GM18907 (cell line): ENCODE results near the gene CCDC85C.

Experiments
- ATAC-seq: cut with Tn5 transposase; IDR thresholded peaks from one replicate; pipeline ENCODE4 v1.9.1; 2021; ENCODE audit warnings: mild to moderate bottlenecking, moderate library complexity; ENCODE audit not compliant: unreplicated experiment

The CCDC85C gene

DNA sequence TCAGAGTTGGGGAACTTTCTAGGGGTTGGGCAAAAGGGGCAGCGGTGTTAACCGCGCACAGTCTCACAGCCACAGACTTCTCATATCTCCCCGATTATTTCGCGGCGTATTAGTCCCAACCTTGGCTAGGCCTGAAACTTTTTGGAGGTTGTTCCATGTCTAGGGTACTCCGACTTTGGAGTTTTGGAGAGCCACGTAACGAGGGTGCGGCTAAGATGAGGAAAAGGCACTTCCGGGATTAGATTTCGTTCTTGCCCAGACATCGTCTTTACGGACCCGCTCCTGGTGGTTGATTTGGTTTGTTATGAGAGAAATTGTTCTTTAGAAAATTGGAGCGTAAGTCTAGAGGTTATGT is 122.3 kb downstream of the CCDC85C start:
- no peak for ATAC-seq

DNA sequence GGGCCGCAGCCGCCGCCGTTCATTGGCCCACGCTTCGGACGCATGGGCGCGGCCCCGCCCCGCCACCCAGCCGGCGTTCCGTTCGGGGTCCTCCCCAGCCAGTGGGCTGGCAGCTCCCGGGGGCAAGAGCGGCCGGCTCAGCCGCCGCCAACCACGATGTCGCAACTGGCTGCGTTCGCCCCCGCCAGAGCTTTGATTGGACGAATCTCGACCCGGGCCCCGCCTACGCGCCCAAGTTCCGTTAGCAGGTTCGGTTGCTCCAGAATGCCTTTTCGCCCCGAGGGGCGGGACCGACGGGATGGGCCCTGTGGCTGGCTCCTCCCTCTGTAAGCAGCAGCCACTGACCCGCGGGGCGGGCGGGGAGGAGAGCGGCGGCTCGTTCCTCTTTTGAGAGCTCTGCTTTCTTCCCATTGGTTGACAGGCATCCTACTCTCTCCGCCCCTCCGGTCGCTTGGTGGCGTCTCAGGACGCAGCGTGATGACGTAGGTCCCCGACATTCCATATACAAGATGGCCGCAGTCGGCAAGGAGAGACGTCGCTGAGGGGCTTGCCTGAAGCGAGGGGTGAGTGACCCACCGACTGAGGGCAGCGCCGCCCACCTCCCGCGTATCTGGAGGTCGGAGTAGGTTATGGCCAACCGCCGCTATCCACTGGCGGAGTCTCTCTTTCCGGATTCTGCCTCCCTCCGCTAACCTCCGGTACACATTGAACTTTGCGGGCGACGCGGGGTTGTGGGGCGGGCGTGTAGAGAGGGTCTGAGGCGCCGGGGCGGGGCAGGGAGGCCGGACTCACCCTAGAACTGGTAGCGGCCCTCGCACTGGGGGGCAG is 122.9 kb downstream of the CCDC85C start, which contains the start of gene CCNK:
Gene CCNK, plus strand, starts transcription at position 493 of the 828 bp plus-strand sequence. CDS start 11,269 bp downstream, outside the sequence.
- peak; percentile 91 for ATAC-seq

DNA sequence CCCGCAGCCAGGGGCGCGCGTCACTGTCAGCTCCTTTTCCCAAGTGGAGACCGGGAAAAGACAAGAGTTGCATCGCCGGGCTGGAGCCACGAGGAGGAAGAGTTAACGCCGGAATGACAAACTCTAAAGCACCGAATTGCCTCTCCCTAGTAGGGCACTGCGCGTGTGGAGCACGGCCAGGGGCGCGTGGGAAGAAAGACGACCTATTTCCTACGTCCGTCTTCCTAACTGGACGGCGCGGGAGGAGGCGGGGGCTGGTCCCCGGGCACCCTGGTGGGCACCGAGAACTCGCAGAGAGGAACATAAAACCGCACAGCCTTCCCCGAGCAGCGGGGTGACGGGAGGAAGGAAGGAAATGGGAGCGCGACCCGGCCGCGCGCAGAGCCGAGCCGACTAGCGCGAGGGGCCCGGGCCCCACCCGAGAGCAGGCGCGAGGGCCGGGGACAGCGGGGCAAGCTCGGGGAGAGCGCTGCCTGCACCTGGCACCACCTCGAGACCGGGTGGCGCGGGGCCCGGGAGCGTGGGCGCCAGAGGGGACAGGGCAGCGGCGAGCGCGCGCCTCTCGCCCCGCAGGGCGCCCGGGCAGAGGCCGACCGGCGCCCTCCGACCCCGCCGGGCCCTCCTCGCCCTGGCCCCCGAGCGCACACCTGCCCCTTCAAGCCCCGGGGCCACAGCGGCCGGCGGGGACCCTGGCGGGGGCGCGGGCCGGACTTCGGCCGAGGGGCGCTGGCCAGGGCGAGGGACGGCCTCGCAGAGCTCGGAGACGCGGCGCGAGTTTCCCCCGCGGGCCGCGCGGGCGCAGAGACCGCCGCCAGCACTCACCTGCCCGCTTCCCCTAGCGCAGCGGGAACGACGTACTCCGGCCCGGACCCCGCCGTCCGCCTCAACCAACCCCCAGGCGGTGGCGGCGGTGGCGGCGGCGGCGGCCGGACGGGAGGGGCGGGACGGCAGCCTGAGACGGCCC is 123.8 kb downstream of the CCDC85C start, which contains the start of gene SETD3:
Gene SETD3, minus strand, starts transcription at position 954 of the 964 bp plus-strand sequence. CDS start 15,054 bp downstream, outside the sequence.
- peak; percentile 9 for ATAC-seq

DNA sequence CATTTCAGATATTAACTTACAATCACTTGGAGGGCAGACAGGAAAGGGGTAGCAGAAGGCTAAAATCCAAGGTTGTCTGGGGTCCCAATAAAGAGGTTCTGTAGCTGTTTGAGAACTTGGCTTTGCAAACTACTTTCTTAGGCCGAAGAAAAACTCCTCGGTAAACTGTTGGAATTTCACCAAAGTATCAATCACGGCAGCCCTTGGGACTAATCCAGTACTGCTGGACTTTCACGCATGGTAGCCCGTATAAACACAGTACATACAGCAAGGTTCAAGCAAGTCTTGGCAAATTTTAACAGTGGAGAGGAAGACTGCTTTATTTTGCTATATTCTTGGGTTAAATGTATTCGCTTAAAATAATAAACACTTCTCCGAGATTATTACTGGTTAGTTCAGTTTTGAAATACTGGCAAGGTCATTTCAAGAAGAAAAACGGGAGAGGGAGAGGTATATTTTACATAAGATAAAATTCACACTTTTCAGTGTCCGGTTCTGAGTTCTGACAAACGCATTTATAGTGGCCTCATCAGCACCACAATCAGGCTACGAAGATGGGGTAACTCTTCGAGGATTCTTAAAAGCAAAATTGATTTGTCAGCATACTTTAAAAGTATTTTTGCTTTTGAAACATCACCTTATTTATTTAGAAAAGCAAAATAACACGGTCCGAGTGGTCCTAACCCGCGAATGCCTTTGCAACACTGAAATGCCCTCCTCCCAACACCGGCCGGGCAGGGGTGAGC is 124.7 kb downstream of the CCDC85C start:
- ATAC-seq: no peak

DNA sequence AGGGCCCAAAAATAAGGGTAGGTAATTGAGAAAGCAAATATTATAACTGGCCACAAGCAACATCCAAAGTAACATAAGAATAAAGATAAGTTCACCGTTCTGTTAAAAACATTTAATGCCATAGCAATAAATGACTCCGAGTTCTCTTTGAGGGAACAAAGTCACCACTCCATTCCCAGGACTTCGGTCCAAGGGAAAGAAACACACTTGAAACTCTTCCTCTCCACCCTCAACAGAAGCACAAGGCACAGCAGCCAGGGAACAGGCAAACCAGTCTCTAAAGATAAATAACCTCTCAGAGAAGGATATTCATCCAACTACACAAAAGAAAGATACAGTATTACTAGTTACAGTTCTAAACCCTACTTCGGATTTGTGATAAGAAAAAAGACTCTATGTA is 125.9 kb downstream of the CCDC85C start:
- no peak for ATAC-seq

DNA sequence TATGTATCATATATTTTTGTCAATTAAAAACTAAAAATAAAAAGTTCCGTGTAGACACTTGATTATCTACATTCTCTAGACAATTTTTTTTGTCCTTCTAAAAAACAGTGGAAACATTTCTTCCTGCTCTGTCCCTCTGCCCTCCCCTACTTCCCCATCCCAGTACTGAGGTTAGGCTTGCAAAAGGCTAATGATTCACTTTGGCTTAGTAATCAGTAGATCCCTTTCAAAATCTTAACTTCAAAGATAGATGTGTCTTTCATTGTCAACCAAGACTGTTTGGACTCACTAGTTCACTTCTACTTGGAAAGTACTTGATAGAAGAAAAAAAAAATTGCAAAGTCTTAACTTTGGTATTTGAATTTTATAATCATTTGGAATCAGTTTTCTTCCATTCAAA is 127.1 kb downstream of the CCDC85C start:
- no peak for ATAC-seq

DNA sequence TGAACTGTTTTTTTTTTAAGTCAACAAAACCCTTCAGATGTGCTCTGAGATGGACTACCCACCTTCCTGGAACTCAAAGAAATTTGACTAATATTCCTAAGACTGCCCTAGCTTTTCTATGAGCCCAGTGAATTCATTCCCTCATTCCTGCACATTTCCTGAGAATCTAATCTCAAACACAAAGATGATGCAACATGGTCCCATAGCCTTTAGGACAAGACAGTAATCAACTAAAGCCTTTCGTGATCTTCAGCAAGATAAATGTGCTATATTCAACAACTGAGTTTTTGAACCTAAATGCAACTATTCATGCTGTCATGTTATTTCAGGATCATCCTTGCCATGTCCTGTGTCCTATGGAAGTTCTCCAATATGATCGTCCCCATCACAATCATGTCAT is 128.3 kb downstream of the CCDC85C start:
- ATAC-seq: no peak

DNA sequence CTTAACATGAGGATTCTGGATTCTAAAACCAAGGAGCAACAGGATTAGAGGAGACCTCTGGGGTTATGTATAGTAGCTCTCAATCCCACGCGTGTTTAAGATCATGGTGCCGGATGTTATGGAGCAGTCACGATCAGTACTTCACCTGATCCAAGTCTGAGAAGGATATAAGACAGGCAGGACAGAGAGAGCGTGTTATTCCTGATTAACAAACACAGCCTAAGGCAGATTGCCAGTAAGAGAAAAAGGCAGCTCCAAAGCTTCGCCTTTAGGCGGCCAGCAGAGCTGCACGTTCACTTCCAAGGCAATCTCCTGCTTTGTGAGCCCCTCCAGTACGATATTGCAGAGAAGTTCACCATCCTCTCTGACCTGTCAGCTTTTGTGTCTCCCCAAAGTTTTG is 128.8 kb downstream of the CCDC85C start:
- no peak for ATAC-seq

DNA sequence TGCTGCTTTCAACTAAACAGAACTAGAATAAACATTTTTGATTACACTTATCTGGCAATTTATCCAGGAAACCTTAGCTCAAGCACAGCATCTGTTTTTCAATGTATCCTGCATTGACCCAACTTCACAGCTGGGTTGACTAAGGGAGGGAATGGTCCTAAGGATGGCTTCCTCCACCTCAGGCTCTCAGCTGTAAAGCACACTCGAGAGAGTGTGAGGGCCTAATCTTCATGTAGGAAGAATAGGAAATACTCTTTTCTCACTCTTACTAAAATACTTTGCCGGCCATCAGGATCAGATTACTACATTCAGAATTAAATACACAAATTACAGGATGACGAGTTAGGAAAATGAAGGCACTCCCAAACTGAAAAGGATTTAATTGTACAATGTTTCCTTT is 130.5 kb downstream of the CCDC85C start:
- no peak for ATAC-seq

DNA sequence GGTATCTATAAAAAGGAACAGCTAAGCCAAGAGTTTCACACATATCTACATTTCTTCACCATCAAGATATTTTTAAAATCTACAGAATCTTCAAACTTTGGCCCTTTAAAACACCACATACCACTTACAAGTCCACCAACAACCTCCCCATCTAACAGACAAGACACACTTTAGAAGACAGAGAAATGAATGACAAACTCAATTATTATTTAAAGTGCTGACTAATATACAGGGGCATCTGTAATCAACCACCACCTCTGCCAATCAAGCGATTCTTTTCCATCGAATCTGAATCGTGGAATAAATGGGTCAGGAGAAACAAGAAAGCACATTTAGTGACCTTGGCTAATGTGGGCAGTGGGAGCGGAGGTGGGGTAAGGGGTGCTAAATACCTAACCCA is 131.1 kb downstream of the CCDC85C start:
- ATAC-seq: no peak

DNA sequence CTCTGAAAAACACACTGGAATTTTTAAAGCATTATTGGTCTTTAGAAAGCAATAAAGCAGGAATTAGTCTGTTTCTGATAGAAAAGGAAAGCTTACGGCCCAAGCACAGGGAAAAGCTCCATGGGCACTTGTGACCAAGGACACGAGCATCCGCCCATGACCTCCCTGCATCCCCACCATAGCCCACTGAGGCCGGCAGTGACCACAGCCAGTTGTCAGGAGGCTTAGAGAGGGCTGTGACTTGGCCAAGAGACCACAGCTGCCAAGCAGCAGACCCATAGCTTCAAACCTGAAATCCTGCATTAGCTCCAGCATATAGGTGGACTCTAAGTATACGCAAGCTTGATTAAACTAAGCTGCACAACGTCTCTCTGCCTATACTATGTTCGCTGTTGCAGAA is 132.3 kb downstream of the CCDC85C start:
- no peak for ATAC-seq

DNA sequence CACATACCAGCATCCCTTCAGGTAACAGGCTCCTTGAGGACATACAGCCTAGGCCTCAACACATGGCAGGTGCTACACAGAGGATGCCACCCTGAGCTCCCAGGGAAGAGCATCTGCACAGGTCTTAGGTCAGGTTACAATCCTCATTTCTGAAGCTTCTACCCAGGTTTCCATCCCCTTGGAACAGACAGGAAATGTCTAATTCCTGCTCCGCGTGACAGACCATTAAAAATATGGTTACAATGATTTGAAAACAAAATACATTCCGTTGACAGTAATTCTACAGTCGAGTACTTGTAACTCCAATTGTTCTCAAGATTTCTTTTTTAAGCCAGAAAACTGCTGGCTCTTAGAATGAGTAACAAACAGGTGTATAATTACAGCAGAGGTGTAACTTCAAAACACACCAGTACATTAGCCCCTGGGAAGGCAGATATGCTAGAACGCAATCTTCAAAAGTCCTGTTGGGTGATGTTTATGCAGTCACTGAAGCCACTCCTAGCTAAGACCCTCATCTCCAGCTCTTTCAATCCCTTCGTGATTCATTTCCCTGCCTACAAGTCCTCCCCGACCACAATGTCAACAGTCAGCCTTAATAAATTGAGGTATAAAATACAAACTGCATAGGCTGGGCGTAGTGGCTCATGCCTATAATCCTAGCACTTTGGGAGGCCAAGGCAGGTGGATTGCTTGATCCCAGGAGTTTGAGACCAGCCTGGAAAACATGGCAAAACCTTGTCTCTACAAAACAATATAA is 135.0 kb downstream of the CCDC85C start:
- no peak for ATAC-seq

DNA sequence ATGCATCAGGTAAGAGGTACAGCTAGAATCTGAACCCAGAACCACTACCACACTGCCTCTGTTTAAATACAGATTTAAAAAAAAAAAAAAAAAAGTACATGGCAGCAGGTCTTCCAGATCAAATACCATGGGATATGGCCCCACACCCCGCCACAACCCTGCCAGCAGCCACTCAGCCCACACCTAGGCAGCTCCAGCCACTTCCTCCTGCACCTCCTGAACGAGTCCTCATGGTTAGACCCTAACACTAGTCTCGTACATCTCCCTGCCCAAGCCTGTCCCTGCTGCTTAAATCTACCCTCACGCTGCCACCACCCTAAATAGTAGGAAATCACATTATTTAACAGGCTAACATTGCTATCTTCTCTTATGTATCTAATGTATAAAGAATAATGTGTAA is 135.9 kb downstream of the CCDC85C start:
- ATAC-seq: no peak

DNA sequence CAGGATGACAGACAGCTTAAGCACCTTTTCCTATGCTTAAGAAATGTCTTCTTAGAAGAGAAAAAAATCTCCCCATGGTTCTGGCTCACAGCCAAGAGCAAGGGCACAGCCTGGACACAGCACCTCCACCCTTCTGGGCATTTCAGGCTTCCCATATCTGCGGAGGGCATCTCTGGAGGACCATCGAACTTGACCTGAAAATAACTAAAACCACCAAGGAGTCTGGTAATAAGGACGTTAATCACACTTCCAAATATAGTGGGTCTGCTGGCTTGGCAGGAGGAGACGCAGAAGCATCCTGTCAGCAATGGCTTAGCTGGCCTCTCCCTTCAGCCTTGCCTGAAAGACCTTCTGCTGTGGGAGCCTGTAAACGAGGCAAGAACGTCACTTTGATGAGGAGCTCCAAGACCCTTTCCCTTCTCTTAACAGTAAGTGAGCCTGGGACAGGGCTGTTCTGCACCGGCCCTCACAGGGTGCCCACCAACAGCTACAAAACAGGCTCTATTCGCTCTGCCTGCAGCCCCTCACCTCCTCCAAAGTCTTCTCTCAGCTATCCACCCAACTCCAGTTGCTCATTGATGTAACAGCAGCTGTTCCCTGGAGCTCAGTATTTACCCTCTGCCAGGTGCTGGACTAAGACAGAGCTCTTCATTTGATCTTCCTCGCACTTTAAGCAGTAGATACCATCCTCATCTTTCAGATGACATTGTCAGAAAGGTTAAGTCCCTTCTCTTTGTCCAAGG is 136.5 kb downstream of the CCDC85C start:
- ATAC-seq: no peak

DNA sequence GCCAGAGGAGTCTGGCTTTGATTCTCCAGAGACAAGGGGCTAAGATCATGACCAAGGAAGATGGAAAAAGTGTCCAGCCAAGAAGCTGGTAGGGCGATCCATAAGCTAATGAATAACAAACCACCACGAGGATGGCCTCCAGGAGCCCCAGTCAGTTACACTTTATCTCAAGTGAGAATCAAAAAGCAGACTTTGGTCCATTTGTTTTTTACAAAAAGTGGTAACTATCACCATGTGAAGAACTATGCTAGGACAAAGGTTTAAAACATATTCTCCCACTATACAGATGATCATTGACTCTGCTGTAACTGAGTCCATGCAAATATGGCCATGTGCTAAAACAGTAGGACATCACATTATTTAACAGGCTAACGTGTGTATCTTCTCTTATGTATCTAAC is 137.2 kb downstream of the CCDC85C start:
- ATAC-seq: no peak

DNA sequence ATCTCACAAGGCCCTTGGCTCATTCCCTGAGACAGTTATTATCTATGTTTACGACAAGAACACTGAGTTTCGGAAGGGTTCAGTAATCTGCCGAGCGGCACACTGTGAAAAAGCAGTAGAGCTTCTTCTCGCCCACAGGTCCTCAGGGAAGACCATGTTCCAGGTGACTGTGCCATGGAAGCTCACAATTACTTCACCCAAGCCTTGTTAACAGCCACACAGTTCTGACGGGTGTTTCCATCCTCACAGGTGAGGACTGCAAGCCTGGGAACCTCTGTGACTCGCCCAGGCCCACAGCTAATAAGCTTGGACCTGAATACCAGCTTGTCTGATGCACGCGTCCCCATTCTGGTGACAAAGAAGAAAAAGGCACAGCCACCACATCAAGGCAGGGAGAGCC is 138.7 kb downstream of the CCDC85C start:
- no peak for ATAC-seq

DNA sequence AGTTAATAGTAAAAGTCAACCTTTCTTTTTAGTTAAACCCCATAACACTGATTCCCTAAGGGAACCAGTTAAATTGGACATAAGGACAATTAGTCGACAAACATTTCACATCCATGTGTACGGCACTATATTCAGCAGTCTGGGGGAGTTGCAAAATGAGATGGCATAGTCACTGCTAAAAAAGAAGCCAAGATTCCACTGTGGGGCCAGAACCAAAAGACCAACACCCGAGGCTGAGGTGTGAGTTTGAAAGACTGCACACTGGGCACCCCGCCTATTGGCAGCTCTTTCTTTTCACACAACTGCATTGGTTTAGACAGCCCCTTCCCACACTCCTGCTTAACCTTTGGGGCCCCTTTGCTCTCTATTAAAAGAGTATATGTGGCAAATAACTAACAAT is 140.0 kb downstream of the CCDC85C start:
- no peak for ATAC-seq

DNA sequence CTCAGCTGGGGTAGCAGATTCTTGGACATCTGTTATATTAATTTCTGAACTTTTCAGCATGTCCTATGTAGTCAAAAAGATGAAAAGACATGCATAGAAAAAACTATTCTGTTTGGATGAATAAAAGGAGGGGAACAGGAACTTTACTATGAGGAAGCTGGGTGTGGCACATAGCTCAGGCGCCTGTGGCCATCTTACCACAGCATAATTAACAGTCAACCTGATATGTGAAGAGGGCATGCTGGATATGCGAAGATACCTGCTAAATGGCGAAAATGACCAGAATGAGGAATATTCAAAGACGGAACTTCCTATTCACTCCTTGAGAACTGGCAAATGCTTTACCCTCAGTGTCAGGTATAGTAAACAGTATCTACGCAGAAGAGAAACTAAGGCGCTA is 141.8 kb downstream of the CCDC85C start:
- no peak for ATAC-seq

DNA sequence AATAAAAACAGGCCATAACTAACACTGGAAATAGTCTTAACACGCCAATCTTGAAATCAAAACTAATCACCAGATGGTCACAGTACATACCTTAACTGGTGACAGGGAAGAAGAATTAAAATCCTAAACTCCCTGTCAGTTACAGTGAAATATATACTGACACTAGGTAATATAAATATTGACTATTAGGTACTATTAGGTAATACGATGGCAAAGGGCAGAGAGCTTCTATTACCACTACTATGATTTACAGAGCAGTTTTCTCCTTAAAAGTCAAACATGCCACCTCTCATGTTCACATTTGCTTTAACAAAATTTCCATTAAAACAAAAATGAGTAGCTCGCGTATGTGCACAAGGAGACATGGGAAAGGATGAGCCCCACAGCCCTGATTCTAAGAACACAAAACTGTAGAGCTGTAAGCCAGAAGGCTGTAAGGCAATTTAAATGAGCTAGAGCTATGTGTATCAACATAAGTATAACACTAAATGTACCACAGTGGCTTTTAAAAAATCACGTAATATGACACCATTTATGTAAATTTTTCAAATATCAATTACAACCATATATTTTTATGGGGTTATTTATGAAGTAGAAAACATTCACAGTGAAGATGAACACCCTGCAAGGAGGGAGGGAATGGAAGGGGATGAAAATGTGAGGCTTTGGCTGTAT is 142.5 kb downstream of the CCDC85C start:
- ATAC-seq: no peak
